HepG2 (cell line): Measurements from ENCODE around the gene INSYN2B.

Experiments used
- U2AF2 ChIP-seq: fragments of 200-400 bp; formaldehyde crosslinking; IDR thresholded peaks from 2 replicates; pipeline ENCODE4 v1.6.1; 2017; ENCODE audit warnings: low read depth, mild to moderate bottlenecking, low read length
- TF ChIP-seq, protein P1 (sequence below), 2 experiments: IDR thresholded peaks; 2 replicates each; pipeline ENCODE4 v1.6.1; 2011 to 2012; ENCODE audit warnings: low read length in 2 of 2, borderline replicate concordance in 1 of 2, low read depth in 1 of 2, mild to moderate bottlenecking in 1 of 2, moderate library complexity in 1 of 2

- TF ChIP-seq U2AF2, result no peak
- TF ChIP-seq, protein P1, sequence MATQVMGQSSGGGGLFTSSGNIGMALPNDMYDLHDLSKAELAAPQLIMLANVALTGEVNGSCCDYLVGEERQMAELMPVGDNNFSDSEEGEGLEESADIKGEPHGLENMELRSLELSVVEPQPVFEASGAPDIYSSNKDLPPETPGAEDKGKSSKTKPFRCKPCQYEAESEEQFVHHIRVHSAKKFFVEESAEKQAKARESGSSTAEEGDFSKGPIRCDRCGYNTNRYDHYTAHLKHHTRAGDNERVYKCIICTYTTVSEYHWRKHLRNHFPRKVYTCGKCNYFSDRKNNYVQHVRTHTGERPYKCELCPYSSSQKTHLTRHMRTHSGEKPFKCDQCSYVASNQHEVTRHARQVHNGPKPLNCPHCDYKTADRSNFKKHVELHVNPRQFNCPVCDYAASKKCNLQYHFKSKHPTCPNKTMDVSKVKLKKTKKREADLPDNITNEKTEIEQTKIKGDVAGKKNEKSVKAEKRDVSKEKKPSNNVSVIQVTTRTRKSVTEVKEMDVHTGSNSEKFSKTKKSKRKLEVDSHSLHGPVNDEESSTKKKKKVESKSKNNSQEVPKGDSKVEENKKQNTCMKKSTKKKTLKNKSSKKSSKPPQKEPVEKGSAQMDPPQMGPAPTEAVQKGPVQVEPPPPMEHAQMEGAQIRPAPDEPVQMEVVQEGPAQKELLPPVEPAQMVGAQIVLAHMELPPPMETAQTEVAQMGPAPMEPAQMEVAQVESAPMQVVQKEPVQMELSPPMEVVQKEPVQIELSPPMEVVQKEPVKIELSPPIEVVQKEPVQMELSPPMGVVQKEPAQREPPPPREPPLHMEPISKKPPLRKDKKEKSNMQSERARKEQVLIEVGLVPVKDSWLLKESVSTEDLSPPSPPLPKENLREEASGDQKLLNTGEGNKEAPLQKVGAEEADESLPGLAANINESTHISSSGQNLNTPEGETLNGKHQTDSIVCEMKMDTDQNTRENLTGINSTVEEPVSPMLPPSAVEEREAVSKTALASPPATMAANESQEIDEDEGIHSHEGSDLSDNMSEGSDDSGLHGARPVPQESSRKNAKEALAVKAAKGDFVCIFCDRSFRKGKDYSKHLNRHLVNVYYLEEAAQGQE (IDR thresholded peaks at IDR 0.05; ENCODE audit: borderline replicate concordance in 1 of 2, low read depth in 1 of 2, low read length in 2 of 2), result no peak
Observed at GRCh38 chr5:169831331-169831730, 149.0 kb downstream of the INSYN2B start.
